Thoracic aorta (tissue), 2 donors: ENCODE data around the gene CADM2. TPM values are rescaled to one million over a fixed set of nuclear protein-coding genes. Genes with fewer than 3 reads are reported as not detected.

Experiments used
- ATAC-seq: fragments of 150-250 bp; one replicate; pipeline ENCODE4 v1.8.0; 2017; ENCODE audit warnings: low read depth; ENCODE audit not compliant: insufficient number of reproducible peaks, low FRiP score
- DNase-seq: peaks from one replicate; pipeline ENCODE4 v3.0.0-alpha.2; 2020; ENCODE audit warnings: low spot score
- H3K27ac ChIP-seq, 2 donors: fragments of 200-600 bp; sonication (generic); 1 replicate in 1 of 2; 2 replicates in 1 of 2; pipeline ENCODE4 v1.5.1; 2016; ENCODE audit warnings: mild to moderate bottlenecking in 2 of 2, moderate library complexity in 2 of 2
- H3K27me3 ChIP-seq: fragments of 200-600 bp; sonication (generic); replicated peaks from 2 replicates; pipeline ENCODE4 v1.6.0; 2016; ENCODE audit warnings: mild to moderate bottlenecking; ENCODE audit not compliant: insufficient read depth
- H3K36me3 ChIP-seq: fragments of 200-600 bp; sonication (generic); one replicate; pipeline ENCODE4 v1.5.1; 2016
- H3K4me1 ChIP-seq, 2 donors: fragments of 200-600 bp; sonication (generic); 1 replicate in 1 of 2; 2 replicates in 1 of 2; pipeline versions ENCODE4 v1.5.1 to v1.6.0; 2016; ENCODE audit warnings: low read depth in 2 of 2, mild to moderate bottlenecking in 1 of 2; ENCODE audit not compliant: control insufficient read depth in 1 of 2
- H3K4me3 ChIP-seq: fragments of 200-600 bp; sonication (generic); 2 replicates; pipeline ENCODE4 v1.5.1; 2016; ENCODE audit warnings: mild to moderate bottlenecking
- H3K9me3 ChIP-seq: fragments of 200-600 bp; sonication (generic); 2 replicates; pipeline ENCODE4 v1.5.1; 2016
- total RNA-seq, 2 donors: library from RNA; depleted of rRNA; stranded (reverse); fragments of >200 nt; gene quantifications; one replicate each; pipeline versions ENCODE4 v1.1.0 to v1.2.3, GENCODE V29; 2016
- TF ChIP-seq, protein P1 (sequence below): fragments of 200-600 bp; sonication (generic); IDR thresholded peaks from one replicate; pipeline ENCODE4 v1.5.1; 2019; ENCODE audit warnings: antibody characterized with exemption

Gene CADM2
- total RNA-seq, 2 donors from 2014 or later: 1.8 TPM; not detected in 1

GRCh38 chr3:85054579-85054978 is 95.8 kb downstream of the CADM2 start:
- no peaks in the 10 kb centered on the region for H3K9me3 ChIP-seq
- no peak overlapping the region for H3K27ac ChIP-seq
- no peaks in the 10 kb centered on the region for H3K27me3 ChIP-seq
- TF ChIP-seq, protein P1, sequence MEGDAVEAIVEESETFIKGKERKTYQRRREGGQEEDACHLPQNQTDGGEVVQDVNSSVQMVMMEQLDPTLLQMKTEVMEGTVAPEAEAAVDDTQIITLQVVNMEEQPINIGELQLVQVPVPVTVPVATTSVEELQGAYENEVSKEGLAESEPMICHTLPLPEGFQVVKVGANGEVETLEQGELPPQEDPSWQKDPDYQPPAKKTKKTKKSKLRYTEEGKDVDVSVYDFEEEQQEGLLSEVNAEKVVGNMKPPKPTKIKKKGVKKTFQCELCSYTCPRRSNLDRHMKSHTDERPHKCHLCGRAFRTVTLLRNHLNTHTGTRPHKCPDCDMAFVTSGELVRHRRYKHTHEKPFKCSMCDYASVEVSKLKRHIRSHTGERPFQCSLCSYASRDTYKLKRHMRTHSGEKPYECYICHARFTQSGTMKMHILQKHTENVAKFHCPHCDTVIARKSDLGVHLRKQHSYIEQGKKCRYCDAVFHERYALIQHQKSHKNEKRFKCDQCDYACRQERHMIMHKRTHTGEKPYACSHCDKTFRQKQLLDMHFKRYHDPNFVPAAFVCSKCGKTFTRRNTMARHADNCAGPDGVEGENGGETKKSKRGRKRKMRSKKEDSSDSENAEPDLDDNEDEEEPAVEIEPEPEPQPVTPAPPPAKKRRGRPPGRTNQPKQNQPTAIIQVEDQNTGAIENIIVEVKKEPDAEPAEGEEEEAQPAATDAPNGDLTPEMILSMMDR: no peak
- no peaks in the 10 kb centered on the region for H3K36me3 ChIP-seq
- ATAC-seq: no peak
- no peaks in the 10 kb centered on the region for H3K4me1 ChIP-seq
- H3K4me3 ChIP-seq: no peak overlapping the region
- DNase-seq: no peak

DNA sequence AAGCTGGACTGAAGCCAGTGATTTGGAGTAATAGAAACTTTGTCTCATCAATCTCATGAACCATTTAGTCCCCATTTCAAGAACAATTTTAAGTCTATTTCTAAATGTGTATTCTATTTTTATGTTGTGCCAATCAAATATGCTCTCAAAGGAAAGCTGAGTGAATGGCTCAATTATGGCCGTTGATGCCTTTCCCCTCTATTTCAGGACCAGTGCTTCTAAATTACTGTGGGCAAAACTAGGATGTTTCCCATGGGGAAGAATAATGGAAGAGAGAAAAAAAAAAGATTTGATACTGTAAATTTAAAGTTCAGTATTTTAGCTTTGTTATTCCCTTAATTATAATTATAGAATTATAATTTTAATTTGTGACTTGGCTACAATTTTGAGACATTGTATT is 110.1 kb downstream of the CADM2 start:
- ATAC-seq (no peak), DNase-seq (no peak)
- Histone ChIP-seq H3K27ac (no peak overlapping the region), H3K4me3 (no peak overlapping the region), H3K36me3 (no peaks in the 10 kb centered on the region), H3K9me3 (no peaks in the 10 kb centered on the region), H3K27me3 (no peaks in the 10 kb centered on the region), H3K4me1 (no peaks in the 10 kb centered on the region)
- TF ChIP-seq, protein P1: no peak

DNA sequence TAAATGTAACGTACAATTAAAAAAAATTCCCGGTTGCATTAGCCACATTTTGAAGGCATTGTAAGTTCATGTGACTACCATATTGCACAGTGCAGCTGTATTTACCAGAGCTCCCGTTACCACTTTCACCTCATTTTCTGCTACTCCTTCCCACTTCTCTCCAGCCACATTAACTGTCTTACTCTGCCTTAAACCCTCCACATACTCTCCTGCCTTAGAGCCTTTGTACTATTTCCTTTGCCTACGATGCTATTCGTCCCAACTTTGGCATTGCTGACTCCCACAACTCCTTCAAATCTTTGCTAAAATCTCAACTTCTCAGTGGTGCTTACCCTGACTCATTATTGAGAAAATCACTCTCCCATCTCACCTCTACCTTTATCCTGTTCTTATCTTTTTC is 115.2 kb downstream of the CADM2 start:
- Histone ChIP-seq H3K27me3 (no peaks in the 10 kb centered on the region), H3K4me1 (no peaks in the 10 kb centered on the region), H3K9me3 (no peaks in the 10 kb centered on the region), H3K4me3 (no peak overlapping the region), H3K27ac (no peak overlapping the region), H3K36me3 (no peaks in the 10 kb centered on the region)
- ATAC-seq: no peak
- no peak for DNase-seq
- TF ChIP-seq, protein P1: no peak

DNA sequence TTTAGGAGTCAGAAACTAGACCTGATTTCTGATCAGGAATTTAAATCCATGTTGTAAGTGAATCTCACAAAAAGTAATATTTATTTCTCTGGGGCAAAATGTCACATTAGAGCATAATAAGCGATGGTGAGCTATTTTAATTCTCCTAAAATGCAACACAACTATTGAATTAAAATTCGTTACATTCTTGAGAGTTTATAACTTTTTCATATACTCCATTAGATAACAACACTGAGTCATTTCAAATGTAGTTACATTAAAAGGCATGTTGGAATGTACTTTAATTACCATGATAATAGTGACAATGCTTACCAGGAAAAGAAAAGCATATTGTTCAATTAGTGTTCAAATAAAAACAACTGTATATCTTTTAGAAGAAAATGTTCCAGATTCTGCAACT is 116.9 kb downstream of the CADM2 start:
- ATAC-seq (no peak), DNase-seq (no peak)
- no peaks in the 10 kb centered on the region for H3K36me3 ChIP-seq
- H3K27ac ChIP-seq: no peak overlapping the region
- no peaks in the 10 kb centered on the region for H3K9me3 ChIP-seq
- no peaks in the 10 kb centered on the region for H3K4me1 ChIP-seq
- H3K27me3 ChIP-seq: no peaks in the 10 kb centered on the region
- TF ChIP-seq, protein P1: no peak
- no peak overlapping the region for H3K4me3 ChIP-seq

DNA sequence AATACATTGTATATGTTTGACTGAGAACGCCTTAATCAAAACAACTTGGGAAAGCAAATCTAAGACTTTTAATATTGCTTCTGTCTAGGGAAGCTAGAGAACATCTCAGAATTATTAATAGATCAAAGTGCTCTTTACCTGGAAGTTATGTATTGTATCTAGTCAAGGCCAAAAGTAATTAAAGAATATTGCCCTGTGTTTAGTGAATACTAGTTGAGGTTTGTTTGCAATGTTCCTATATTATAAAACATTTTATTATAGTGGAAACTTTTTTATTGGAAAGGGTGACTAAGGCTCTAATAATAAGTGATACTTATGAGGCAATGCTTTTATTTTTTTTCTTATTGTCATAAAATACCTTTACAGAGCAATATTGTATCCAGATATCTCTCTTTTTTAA is 118.2 kb downstream of the CADM2 start:
- DNase-seq (no peak), ATAC-seq (no peak)
- Histone ChIP-seq H3K27ac (no peak overlapping the region), H3K4me3 (no peak overlapping the region), H3K4me1 (no peaks in the 10 kb centered on the region), H3K27me3 (no peaks in the 10 kb centered on the region), H3K36me3 (no peaks in the 10 kb centered on the region), H3K9me3 (no peaks in the 10 kb centered on the region)
- TF ChIP-seq, protein P1: no peak
